Loucy (cell line): Measurements from ENCODE around the gene KRT8.

ENCODE experiments used
- H2AFZ ChIP-seq: fragments of 200-600 bp; sonication (generic); 2 replicates; pipeline ENCODE4 v1.6.0; 2016; ENCODE audit warnings: antibody characterized with exemption, mild to moderate bottlenecking, low read length, moderate library complexity
- H3F3A ChIP-seq: fragments of 200-600 bp; 2 replicates; pipeline ENCODE4 v1.6.0; 2016; ENCODE audit warnings: antibody characterized with exemption, low read depth, mild to moderate bottlenecking
- H3K27me3 ChIP-seq: fragments of 200-600 bp; sonication (generic); 2 replicates; pipeline ENCODE4 v1.6.1; 2014; ENCODE audit warnings: low read length, mild to moderate bottlenecking; ENCODE audit not compliant: insufficient read depth, poor library complexity, severe bottlenecking
- H3K36me3 ChIP-seq: fragments of 200-600 bp; sonication (generic); 2 replicates; pipeline ENCODE4 v1.6.1; 2016; ENCODE audit warnings: low read length; ENCODE audit not compliant: insufficient read depth
- H3K4me1 ChIP-seq: fragments of 200-600 bp; sonication (generic); 2 replicates; pipeline ENCODE4 v1.5.1; 2014; ENCODE audit warnings: low read length, mild to moderate bottlenecking; ENCODE audit not compliant: insufficient read depth, poor library complexity, severe bottlenecking
- H3K4me2 ChIP-seq: fragments of 200-600 bp; sonication (generic); 2 replicates; pipeline ENCODE4 v1.6.0; 2014; ENCODE audit warnings: antibody characterized with exemption, low read length, low read depth, mild to moderate bottlenecking; ENCODE audit not compliant: poor library complexity, severe bottlenecking
- H3K4me3 ChIP-seq: fragments of 200-600 bp; sonication (generic); 2 replicates; pipeline ENCODE4 v1.5.1; 2014; ENCODE audit warnings: low read length, mild to moderate bottlenecking, mixed read lengths; ENCODE audit not compliant: poor library complexity, severe bottlenecking
- H3K79me2 ChIP-seq: fragments of 200-600 bp; sonication (generic); 2 replicates; pipeline ENCODE4 v1.6.1; 2014; ENCODE audit warnings: low read length; ENCODE audit not compliant: insufficient read depth
- H3K9ac ChIP-seq: fragments of 200-600 bp; sonication (generic); 2 replicates; pipeline ENCODE4 v1.6.0; 2014; ENCODE audit warnings: mild to moderate bottlenecking, low read depth, low read length, moderate library complexity; ENCODE audit not compliant: poor library complexity, severe bottlenecking
- H3K9me2 ChIP-seq: fragments of 200-600 bp; sonication (generic); replicated peaks from 2 replicates; pipeline ENCODE4 v1.6.1; 2016; ENCODE audit warnings: low read depth, low read length, mixed read lengths
- H3K9me3 ChIP-seq: fragments of 200-600 bp; sonication (generic); 2 replicates; pipeline ENCODE4 v1.6.1; 2014; ENCODE audit warnings: mild to moderate bottlenecking, antibody characterized with exemption, low read length, low read depth; ENCODE audit not compliant: insufficient read depth
- H4K20me1 ChIP-seq: fragments of 200-600 bp; sonication (generic); 2 replicates; pipeline ENCODE4 v1.6.0; 2014; ENCODE audit warnings: antibody characterized with exemption, low read length, mild to moderate bottlenecking; ENCODE audit not compliant: insufficient read depth, poor library complexity, severe bottlenecking
- EZH2phosphoT487 ChIP-seq: fragments of 200-600 bp; IDR thresholded peaks from 2 replicates; pipeline ENCODE4 v1.6.1; 2018; ENCODE audit warnings: antibody characterized with exemption, mild to moderate bottlenecking, moderate library complexity, borderline replicate concordance
- TF ChIP-seq, protein P1 (sequence below): fragments of 200-600 bp; sonication (generic); conservative IDR thresholded peaks from 2 replicates; pipeline ENCODE4 v1.5.1; 2014; ENCODE audit warnings: mild to moderate bottlenecking, antibody characterized with exemption, low read length

Gene KRT8

DNA sequence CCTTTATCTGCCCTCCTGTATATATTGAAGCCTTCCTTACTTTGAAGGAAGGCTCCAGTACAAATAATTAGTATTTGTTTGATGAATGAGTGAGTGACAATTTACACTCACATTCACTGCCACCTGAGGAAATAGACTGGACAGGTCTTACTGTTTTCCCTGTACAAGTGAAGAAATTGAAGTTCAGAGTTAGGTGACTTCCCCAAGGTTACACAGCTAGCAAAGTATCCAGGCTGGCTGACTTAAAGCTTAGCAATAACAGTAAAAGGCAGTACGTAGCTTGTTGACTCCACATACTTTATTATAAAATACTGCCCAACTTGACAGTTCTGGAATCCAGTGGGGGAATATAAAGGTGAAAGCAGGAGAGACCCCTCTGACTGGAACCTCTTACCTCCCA, 41.5 kb upstream of the KRT8 start:
- H3K4me3 ChIP-seq: no peak overlapping the region
- H3K79me2 ChIP-seq: no peaks in the 10 kb centered on the region
- H4K20me1 ChIP-seq: no peaks in the 10 kb centered on the region
- no peaks in the 10 kb centered on the region for H3F3A ChIP-seq
- no peaks in the 10 kb centered on the region for H3K9me3 ChIP-seq
- no peak overlapping the region for H3K4me2 ChIP-seq
- H3K27me3 ChIP-seq: peaks cover 6% of the 10 kb centered on the region
- no peak overlapping the region for H3K9ac ChIP-seq
- no peak for TF ChIP-seq EZH2phosphoT487
- TF ChIP-seq, protein P1, sequence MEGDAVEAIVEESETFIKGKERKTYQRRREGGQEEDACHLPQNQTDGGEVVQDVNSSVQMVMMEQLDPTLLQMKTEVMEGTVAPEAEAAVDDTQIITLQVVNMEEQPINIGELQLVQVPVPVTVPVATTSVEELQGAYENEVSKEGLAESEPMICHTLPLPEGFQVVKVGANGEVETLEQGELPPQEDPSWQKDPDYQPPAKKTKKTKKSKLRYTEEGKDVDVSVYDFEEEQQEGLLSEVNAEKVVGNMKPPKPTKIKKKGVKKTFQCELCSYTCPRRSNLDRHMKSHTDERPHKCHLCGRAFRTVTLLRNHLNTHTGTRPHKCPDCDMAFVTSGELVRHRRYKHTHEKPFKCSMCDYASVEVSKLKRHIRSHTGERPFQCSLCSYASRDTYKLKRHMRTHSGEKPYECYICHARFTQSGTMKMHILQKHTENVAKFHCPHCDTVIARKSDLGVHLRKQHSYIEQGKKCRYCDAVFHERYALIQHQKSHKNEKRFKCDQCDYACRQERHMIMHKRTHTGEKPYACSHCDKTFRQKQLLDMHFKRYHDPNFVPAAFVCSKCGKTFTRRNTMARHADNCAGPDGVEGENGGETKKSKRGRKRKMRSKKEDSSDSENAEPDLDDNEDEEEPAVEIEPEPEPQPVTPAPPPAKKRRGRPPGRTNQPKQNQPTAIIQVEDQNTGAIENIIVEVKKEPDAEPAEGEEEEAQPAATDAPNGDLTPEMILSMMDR: no peak
- no peaks in the 10 kb centered on the region for H3K9me2 ChIP-seq
- H3K4me1 ChIP-seq: no peaks in the 10 kb centered on the region
- H3K36me3 ChIP-seq: no peaks in the 10 kb centered on the region
- no peak overlapping the region for H2AFZ ChIP-seq

DNA sequence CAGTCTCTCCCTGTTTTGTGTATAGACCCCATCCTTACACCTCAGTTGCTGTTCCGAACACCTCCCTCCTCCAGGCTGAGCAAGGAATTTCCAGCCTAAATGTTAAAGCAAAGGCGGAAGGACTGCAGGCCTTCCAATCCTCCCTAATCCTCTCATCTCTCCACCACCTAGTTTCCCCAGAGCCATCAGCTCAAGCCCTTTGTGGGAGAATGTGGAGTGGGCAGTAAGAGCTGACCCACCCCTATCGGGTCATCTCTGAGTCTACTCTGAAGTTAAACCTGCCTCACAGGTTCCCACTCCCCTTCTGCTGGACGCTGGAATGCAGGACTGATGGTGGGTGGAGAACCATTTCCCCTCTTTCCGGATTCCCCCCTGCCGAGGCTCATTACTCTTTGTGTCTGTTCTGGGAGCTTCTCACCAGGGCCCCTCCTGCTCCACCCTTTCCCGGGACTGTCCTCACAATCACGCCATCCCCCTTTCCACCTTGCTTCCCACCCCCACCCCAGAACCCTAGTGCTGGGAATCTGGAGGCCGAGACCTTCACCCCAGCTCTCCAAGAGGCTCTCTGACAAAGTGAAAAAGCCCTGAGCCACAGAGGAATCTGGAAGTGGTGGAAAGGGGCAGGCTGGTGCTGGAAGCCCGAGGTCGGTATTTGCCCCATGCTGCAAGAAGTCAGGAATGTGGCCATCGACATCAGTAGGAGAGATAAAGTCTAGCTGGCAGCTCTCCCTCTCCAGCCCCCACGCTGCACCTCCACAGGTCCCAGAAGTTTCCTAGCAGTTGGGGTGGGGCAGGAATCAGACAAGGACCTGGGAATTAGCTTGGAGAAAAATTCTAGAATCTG, 40.7 kb upstream of the KRT8 start:
- Histone ChIP-seq H3K79me2 (no peaks in the 10 kb centered on the region), H3K4me1 (no peaks in the 10 kb centered on the region), H2AFZ (no peak overlapping the region), H3K9me3 (no peaks in the 10 kb centered on the region), H3K4me3 (no peak overlapping the region), H3K9ac (no peak overlapping the region), H3K4me2 (no peak overlapping the region), H3K9me2 (no peaks in the 10 kb centered on the region), H3K36me3 (no peaks in the 10 kb centered on the region), H3K27me3 (peaks cover 6% of the 10 kb centered on the region), H4K20me1 (no peaks in the 10 kb centered on the region), H3F3A (no peaks in the 10 kb centered on the region)
- TF ChIP-seq EZH2phosphoT487: no peak
- TF ChIP-seq, protein P1: no peak

DNA sequence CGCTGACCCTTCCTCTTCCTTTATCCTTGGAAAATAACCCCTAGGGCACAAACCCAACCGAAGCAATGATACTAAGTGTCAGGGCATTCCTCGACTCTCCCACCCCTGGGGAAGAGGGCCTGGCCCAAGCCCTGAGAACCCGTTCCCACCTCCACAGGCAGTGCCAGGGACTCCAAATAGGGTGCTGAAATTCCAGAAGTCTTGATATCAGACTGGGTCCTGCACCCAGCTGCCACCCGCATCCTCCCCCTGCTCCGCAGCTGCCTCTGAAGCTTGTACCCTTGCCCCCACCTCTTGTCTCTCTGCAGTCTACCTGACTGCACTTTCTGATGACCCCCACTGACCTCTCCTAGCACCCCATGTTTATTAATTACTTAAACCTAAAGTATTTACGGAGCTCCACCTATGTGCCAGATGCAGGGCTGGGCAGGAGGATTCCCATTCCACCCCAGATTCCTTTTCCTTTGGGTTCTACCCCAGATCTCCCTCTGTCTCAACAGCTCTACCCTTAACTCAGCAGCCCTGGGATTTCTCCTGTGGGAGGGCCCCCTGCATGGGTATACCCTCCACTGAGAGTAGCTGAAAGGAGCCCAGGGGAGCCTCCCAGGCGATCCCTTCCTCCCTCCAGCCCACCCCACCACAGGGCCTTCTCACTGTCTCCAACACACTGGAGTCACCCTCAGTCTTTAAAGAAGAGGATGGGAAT, 40.0 kb upstream of the KRT8 start:
- no peak overlapping the region for H2AFZ ChIP-seq
- no peaks in the 10 kb centered on the region for H3F3A ChIP-seq
- no peak overlapping the region for H3K9ac ChIP-seq
- H3K27me3 ChIP-seq: peaks cover 6% of the 10 kb centered on the region
- TF ChIP-seq EZH2phosphoT487: no peak
- TF ChIP-seq, protein P1: no peak
- H3K36me3 ChIP-seq: no peaks in the 10 kb centered on the region
- H3K79me2 ChIP-seq: no peaks in the 10 kb centered on the region
- H3K4me1 ChIP-seq: no peaks in the 10 kb centered on the region
- H3K4me3 ChIP-seq: no peak overlapping the region
- H3K9me2 ChIP-seq: no peaks in the 10 kb centered on the region
- no peaks in the 10 kb centered on the region for H3K9me3 ChIP-seq
- H3K4me2 ChIP-seq: no peak overlapping the region
- no peaks in the 10 kb centered on the region for H4K20me1 ChIP-seq
